Measurements from ENCODE around the gene DSN1.

Gene DSN1

GRCh38 chr20:36795691-36796090 is 22.1 kb upstream of the DSN1 start:
- DNase-seq, result no peak

- no peak for DNase-seq
These were observed 20.5 kb upstream of the DSN1 start for GRCh38 chr20:36794116-36794474.

- DNase-seq, result no peak
These were observed 19.9 kb upstream of the DSN1 start for GRCh38 chr20:36793294-36794115.

GRCh38 chr20:36792422-36792821 is 18.9 kb upstream of the DSN1 start:
- peak; percentile 14 for DNase-seq

GRCh38 chr20:36791862-36792261 is 18.3 kb upstream of the DSN1 start:
- DNase-seq, result no peak

GRCh38 chr20:36786663-36787062 is 13.1 kb upstream of the DSN1 start:
- no peak for DNase-seq

GRCh38 chr20:36786246-36786645 is 12.7 kb upstream of the DSN1 start:
- DNase-seq, result no peak

GRCh38 chr20:36785308-36785707 is 11.7 kb upstream of the DSN1 start:
- DNase-seq, result no peak

- no peak for DNase-seq
These were observed 11.3 kb upstream of the DSN1 start for GRCh38 chr20:36784900-36785299.

- no peak for DNase-seq
These were observed 10.6 kb upstream of the DSN1 start for GRCh38 chr20:36784116-36784515.

- no peak for DNase-seq
These were observed 6.1 kb upstream of the DSN1 start for GRCh38 chr20:36779656-36780025.

GRCh38 chr20:36778831-36779655 is 5.5 kb upstream of the DSN1 start:
- DNase-seq, result no peak

- DNase-seq, result no peak
These were observed 4.0 kb upstream of the DSN1 start for GRCh38 chr20:36777576-36777975.

- DNase-seq, result no peak
These were observed 3.6 kb upstream of the DSN1 start for GRCh38 chr20:36777167-36777566.

- no peak for DNase-seq
These were observed 2.3 kb upstream of the DSN1 start for GRCh38 chr20:36775826-36776225.

GRCh38 chr20:36775196-36775595 is 1.6 kb upstream of the DSN1 start:
- no peak for DNase-seq

GRCh38 chr20:36773107-36773596 is 411 bp downstream of the DSN1 start:
- no peak for DNase-seq

GRCh38 chr20:36770680-36771079 is 2.9 kb downstream of the DSN1 start:
- no peak for DNase-seq

GRCh38 chr20:36768768-36769430 is 4.7 kb downstream of the DSN1 start:
- DNase-seq, result no peak

GRCh38 chr20:36761125-36761524 is 12.4 kb downstream of the DSN1 start:
- no peak for DNase-seq

- DNase-seq, result no peak
These were observed 12.9 kb downstream of the DSN1 start for GRCh38 chr20:36760647-36761046.

- no peak for DNase-seq
These were observed 15.3 kb downstream of the DSN1 start for GRCh38 chr20:36758276-36758675.

GRCh38 chr20:36756496-36756895 is 17.1 kb downstream of the DSN1 start:
- no peak for DNase-seq
